CD4-positive, alpha-beta T cell treated with Interleukin-12 subunit alpha and Interleukin-12 subunit beta, for 1 hour (primary cell): ENCODE measurements around the gene ETFB.
"Not testable (repeated sequence)": the region's sequence is repeated elsewhere in the genome, so short reads cannot be mapped to it uniquely, and the experiment has no call there.

ENCODE experiments used
- DNase-seq: peaks from one replicate; pipeline ENCODE4 v3.0.0-alpha.2; 2020

ETFB gene

DNA sequence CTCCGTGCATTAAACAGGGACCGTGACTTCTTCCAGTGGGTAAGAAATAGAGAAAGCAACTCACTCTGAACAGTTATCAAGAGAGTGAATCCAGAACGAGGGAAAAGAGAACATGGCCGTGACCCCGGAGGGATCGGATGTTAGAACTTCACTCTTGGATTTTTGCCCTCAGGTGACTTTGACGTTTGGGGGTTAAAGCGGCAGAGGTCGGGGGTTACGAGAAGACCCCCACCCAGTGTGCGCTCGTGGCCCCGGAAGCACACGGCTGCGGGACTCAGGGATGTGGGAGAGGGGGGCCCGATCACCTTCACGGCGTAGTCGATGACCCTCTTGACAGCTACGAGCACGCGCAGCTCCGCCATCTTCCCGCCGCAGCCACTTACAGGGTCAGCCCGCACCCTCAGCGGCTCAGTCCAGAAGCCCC is at the start of gene ETFB:
Gene ETFB, minus strand, starts transcription at position 424 of the 424 bp plus-strand sequence. Its CDS starts 62 bp downstream, at position 362.
- DNase-seq, result no peak

DNA sequence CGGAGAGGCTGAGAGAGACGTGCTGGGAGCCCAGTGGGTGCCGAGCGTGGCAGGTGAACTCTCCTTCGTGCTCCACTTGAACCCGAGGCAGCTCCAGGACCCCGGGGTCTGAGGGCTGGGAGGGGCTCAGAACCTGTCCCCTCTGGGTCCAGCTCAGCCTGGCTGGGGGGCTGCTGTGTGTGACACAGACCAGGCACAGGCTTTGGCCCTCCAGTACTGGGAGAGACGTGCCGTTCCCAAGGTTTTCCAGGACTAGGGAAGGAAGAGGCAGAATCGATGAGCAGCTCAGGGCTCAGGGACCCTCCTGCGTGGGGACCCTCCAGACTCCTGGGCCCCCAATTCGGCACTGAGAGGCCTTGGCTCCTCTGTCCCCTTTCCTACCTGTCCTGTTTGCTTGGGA is 49.0 kb upstream of the ETFB start:
- DNase-seq, result no peak

DNA sequence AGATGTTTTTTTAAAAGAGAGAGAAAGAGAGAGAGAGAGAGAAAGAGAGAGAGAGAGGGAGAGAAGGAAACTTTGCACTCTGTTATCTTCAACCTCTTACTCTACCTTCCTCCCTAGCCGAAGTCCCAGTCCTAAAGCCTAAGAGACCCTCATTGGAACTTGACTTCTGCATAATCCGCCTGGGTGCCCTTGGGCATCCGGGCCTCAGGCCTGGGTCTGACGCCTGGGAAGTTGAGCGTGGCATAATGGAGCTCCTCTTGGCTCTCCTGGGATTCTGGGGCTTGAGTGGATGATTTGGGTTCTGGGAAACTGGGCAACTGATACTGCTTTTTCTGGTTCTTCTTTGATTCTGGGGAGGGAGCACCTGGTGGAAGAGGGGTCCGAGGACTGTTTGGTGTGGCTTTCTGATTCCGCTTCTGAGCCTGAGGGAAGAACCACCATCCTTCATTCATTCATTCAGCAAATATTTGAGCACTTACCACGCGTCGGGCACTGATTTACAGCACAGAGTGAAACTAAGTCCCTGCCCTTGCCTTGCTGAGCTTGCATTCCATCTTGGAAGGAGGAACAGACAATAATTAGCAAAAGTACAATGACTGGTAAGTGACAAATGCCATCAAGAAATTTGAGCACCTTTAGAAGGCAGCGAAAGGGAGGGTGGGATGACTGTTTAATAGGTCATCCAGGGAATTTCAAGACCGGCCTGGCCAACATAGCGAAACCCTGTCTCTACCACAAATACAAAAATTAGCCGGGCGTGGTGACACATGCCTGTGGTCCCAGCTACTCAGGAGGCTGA is 45.0 kb upstream of the ETFB start:
- DNase-seq, result no peak

DNA sequence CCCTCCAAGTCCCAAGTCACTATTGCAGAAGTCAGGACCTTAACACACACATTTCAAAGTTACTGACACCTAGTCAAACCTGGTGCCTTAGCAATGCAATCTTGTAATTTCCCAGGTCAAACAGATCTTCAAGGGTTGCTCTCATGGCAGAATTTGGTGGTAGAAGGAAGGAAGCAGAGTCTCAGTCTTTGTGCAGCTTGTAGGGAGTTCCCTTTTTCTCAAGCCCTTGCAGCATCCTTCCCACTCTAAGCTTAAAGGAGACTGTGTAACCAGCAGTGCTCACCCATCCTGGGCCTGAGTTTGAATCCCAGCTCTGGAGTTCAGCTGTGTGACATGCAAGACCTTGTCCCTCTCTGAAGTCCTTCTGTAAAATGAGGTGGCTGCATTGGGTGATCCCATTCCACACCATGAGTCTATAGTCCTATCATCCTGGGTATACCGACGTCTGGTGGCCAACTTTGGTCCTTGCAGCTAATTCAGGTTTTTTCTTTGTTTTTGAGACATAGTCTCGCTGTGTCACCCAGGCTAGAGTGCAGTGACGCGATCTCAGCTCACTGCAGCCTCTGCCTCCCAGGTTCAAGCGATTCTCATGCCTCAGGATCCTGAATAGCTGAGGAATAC is 41.4 kb upstream of the ETFB start:
- peak; percentile 52 for DNase-seq

- no peak for DNase-seq
These were observed 35.9 kb upstream of the ETFB start for GRCh38 chr19:51402117-51402516.

DNA sequence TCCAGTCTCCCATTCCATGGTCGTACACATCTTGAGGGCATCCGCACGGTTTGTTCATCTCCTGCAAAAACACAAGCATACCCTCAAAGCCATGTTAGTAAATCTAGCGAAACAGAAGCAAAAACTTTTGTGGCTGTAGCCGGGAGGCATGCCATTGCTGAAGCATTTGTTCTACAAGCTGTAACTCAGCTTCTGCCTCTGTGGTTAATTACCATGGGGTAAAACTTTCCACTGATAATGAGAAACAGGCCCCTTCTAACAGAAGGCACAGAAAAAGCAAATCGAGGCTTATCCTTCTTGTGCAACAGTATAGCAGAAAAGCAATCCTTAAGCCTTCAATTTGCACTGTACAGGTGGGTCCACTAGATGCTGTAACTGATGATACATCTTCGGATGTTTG is 33.7 kb upstream of the ETFB start:
- not testable (repeated sequence) for DNase-seq

DNA sequence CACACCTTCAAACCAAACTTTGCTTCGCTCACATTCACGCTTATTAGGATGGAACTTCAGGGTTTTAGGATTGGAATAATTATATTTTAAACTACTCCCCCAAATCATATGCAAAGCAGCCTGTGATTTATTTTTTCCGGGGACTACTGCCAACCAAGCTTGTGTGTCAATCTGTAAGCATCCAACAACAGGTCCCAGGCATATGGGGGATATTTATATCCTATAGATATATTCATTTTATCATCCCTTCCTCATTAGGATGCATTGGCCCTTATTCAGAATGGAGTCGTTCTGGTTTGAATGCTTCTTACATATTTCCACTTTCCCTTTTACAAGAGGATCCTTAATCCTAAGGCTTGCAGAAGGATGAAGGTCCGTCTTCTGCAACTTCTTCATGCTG is 33.0 kb upstream of the ETFB start:
- no peak for DNase-seq

DNA sequence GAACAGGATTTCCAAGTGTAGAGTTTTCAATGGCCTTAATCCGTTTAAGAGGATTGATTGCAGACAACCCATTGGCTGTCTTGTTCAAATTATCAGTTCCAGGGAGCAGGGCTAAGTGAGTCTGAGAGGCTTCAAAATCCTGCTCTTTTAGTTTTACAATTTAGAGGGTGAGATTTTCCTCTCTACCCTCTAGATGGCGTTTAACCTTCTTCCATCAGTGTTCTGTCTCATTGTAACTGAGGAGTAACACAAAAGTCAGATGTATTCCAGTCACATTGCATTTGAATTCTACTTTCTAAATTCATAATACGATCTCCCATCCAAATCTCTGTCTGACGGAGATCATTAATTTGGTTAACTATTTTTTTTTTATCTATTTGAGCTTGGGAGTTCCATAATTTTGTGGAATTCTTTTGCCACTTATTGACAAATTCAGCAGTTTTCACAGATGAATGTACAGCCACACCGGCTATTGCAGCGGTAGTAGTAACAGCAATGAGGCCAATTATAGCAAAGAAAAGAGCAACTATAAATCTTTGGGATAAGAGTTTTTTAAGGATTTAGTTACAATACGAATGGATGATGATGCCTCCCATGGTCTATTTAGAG is 32.0 kb upstream of the ETFB start:
- peak; percentile 45 for DNase-seq

- not testable (repeated sequence) for DNase-seq
These were observed 31.3 kb upstream of the ETFB start for GRCh38 chr19:51397453-51397852.

DNA sequence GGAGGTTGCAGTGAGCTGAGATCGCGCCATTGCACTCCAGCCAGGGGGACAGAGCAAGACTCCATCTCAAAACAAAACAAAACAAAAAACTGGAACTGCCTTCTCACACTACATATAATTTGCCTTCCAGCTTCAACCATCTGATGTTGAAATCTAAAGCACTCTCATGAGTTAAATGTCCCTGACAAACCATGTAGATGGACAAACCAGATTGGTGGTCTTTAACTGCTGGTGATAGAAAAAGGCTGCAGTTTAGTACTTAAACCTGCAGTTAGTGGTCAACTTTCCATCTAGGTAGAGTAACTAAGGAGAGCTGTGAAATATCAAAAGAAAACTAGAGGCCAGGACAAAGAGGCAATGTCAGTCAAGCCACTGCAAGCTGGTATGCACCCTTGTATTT is 30.0 kb upstream of the ETFB start:
- DNase-seq, result no peak

GRCh38 chr19:51394050-51394836 is 28.1 kb upstream of the ETFB start:
- peak; percentile 95 for DNase-seq

DNA sequence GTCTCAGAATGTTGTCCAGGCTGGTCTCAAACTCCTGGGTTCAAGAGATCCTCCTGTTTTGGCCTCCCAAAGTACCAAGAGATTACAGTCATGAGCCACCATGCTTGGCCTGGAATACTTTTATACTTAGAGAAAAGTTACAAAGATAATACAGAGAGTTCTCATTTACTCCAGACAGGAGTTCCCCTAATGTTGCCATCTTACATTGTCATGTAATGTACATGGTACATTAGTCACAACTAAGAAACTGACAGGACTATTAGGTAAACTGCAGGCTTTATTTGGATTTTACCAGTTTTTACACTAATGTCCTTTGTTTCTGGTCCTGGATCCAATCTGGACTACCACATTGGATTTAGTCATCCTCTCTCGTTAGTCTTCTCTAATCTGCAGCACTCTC is 26.5 kb upstream of the ETFB start:
- DNase-seq, result no peak

DNA sequence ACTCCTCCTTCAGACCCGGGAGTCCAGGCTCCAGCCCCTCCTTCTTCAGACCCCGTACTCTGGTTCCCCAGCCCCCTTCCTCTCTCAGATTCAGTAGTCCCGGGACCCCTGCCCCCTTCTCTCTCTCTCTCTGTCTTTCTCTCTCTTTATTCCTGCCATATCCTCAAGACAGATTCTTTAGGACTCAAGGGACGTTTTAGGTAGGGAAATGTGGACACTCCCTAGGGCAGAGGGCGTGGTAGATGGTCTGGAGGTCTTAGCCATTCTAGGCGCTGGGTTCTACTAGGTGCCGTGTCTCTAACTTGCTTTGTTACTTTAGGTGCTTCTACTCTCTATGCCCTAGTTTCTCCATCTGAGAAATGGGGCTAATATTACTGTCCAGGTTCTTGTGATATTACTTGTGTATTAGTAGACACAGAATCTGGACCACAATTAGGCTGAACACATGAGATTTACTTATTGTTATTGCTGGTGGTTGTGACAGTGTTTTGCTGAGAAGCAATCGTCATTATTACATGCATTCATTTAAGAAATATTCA is 25.0 kb upstream of the ETFB start:
- DNase-seq, result no peak

DNA sequence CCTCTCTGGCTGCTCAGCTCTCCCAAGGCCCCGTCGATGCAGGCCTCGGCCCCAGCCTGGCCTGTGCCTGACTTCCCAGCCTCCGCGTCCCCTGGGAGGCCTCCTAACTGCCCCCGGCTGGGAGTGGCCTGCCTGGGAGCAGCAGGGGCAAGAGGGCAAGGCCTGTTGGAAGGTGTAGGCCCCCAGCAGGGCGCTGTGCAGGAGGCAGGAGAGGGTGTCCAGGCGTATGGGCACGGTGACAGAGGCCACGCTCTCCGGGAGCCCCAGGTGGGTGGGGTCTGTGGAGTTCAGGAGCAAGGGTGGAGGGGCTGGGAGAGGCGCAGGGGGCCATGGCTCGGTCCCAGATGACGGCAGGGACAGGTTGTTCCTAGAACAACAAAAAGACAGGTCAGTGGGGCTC is 23.0 kb upstream of the ETFB start:
- DNase-seq, result no peak

- no peak for DNase-seq
These were observed 21.8 kb upstream of the ETFB start, which contains the start of gene LIM2 for GRCh38 chr19:51387924-51388389. Gene LIM2, minus strand, starts transcription at chr19:51387974. Its CDS starts 531 bp downstream, at chr19:51387443.

GRCh38 chr19:51386882-51387520 is 20.8 kb upstream of the ETFB start:
- peak; percentile 33 for DNase-seq

DNA sequence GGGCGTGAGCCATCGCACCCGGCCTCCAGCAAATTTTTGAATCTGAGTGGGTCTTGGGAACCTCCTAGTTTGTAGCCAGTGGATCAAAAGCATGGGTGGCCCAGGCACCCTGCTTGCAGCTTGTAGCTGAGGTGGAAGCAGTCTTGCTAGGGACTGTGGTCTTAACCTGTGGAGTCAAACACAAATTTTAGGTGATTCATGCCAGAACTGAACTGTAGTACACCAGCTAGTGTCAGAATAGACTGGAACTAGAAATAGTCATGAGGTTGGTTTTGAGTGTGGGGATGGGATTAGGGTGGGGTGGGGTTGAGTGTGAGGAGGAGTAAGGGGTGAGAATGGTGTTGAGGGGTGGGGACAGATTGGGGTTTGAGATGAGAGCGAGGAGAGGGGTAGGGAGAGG is 15.8 kb upstream of the ETFB start:
- no peak for DNase-seq

- no peak for DNase-seq
These were observed 14.2 kb upstream of the ETFB start for GRCh38 chr19:51380379-51380778.

- DNase-seq, result no peak
These were observed 11.2 kb upstream of the ETFB start for GRCh38 chr19:51377422-51377821.

DNA sequence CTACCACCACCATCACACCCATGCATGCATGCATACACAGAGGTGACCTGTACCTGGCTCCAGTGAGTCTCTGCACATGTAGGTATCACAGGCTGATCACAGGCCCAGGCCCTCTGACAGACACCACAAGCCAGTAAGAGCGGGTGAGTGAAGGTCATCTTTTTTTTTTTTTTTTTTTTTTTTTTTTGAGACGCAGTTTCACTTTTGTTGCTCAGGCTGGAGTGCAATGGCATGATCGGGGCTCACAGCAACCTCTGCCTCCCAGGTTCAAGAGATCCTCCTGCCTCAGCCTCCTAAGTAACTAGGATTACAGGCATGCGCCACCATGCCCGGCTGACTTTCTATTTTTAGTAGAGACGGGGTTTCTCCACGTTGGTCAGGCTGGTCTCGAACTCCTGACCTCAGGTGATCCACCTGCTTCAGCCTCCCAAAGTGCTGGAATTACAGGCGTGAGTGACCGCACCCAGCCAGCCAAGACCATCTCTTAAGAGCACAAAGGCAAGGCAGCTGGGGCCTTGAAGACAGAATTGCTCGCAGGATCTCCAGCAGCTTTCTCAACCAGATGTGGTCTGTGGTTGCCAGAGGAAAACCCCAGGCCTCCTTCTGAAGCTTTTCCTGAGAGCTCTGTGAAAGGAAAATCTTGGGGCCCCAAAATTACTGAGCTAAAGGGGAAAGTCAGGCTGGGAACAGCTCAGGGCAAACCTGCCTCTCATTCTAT is 9.5 kb upstream of the ETFB start:
- peak; percentile 49 for DNase-seq
